ENCODE data around the gene CHRNB2.

Gene CHRNB2

DNA sequence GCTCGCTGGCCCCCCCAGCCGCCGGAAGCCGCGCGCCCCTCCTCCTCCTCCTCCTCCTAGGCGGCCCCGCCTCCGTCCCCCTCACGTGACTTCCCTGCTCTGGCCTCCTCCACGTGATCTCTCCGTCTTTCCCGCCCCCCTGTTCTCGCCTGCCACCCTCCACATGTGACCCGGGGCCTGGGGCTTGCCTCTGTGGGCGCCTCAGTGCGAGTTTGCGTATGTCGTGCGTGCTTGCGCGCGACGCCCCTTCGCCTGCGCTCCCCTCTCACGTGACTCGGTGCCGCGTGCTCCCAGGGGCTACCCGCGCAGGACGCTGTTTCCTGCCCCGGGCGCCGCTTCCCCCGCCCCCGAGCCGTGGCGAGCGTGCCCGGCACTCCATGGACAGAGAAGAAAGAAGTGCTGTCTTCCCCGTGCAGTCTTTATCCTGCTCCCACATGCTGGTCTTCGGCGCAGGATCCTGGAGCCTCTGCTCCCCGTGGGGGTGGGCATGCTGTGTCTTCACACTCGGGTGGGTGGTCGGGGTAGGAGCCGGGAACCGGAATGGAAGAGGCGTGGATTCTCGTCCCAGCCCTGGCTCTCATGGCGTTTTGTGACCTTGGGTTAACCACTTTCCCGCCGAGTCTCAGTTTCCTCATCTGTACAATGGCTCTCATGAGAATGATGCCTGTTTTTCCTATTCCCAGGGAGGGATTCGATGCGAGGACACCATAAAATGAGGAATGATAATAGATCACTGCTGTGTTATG lies 8.7 kb upstream of the CHRNB2 start (continued):
- TF ChIP-seq, protein P1, sequence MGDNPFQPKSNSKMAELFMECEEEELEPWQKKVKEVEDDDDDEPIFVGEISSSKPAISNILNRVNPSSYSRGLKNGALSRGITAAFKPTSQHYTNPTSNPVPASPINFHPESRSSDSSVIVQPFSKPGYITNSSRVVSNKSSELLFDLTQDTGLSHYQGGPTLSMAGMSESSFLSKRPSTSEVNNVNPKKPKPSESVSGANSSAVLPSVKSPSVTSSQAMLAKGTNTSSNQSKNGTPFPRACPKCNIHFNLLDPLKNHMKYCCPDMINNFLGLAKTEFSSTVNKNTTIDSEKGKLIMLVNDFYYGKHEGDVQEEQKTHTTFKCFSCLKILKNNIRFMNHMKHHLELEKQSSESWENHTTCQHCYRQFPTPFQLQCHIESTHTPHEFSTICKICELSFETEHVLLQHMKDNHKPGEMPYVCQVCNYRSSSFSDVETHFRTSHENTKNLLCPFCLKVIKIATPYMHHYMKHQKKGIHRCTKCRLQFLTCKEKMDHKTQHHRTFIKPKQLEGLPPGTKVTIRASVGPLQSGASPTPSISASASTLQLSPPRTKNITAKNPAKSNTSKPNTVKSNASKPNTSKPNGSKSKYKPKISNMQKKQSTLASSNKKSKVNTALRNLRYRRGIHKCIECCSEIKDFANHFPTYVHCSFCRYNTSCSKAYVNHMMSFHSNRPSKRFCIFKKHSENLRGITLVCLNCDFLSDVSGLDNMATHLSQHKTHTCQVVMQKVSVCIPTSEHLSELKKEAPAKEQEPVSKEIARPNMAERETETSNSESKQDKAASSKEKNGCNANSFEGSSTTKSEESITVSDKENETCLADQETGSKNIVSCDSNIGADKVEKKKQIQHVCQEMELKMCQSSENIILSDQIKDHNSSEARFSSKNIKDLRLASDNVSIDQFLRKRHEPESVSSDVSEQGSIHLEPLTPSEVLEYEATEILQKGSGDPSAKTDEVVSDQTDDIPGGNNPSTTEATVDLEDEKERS (tag by site-specific recombination; IDR thresholded peaks at IDR 0.05), result peak; percentile 8; the same call in 1 of the 2 replicates
- TF ChIP-seq, protein P2, sequence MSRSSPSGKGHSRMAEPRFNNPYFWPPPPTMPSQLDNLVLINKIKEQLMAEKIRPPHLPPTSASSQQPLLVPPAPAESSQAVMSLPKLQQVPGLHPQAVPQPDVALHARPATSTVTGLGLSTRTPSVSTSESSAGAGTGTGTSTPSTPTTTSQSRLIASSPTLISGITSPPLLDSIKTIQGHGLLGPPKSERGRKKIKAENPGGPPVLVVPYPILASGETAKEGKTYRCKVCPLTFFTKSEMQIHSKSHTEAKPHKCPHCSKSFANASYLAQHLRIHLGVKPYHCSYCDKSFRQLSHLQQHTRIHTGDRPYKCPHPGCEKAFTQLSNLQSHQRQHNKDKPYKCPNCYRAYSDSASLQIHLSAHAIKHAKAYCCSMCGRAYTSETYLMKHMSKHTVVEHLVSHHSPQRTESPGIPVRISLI (tag by site-specific recombination; IDR thresholded peaks at IDR 0.05), result no peak
- TF ChIP-seq, protein P3, sequence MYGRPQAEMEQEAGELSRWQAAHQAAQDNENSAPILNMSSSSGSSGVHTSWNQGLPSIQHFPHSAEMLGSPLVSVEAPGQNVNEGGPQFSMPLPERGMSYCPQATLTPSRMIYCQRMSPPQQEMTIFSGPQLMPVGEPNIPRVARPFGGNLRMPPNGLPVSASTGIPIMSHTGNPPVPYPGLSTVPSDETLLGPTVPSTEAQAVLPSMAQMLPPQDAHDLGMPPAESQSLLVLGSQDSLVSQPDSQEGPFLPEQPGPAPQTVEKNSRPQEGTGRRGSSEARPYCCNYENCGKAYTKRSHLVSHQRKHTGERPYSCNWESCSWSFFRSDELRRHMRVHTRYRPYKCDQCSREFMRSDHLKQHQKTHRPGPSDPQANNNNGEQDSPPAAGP (tag by site-specific recombination; IDR thresholded peaks at IDR 0.05), result peak; percentile 93
- TF ChIP-seq ZNF529 (tag by site-specific recombination; IDR thresholded peaks at IDR 0.05; ENCODE audit: insufficient replicate concordance), result no peak
- no peak for TF ChIP-seq ZNF292 (tag by site-specific recombination; IDR thresholded peaks at IDR 0.05; ENCODE audit: borderline replicate concordance, low read depth)
- no peak for TF ChIP-seq ZNF350 (tag by site-specific recombination; IDR thresholded peaks at IDR 0.05)
- TF ChIP-seq ZNF48 (tag by site-specific recombination; IDR thresholded peaks at IDR 0.05), result no peak
- no peak for TF ChIP-seq ZNF555 (tag by site-specific recombination; conservative IDR thresholded peaks at IDR 0.05)
- TF ChIP-seq YY2 (tag by site-specific recombination; IDR thresholded peaks at IDR 0.05), result peak; percentile 50; the same call in 1 of the 2 replicates
- peak; percentile 95 for TF ChIP-seq ZNF501 (tag by site-specific recombination; IDR thresholded peaks at IDR 0.05)
- TF ChIP-seq, protein P4, sequence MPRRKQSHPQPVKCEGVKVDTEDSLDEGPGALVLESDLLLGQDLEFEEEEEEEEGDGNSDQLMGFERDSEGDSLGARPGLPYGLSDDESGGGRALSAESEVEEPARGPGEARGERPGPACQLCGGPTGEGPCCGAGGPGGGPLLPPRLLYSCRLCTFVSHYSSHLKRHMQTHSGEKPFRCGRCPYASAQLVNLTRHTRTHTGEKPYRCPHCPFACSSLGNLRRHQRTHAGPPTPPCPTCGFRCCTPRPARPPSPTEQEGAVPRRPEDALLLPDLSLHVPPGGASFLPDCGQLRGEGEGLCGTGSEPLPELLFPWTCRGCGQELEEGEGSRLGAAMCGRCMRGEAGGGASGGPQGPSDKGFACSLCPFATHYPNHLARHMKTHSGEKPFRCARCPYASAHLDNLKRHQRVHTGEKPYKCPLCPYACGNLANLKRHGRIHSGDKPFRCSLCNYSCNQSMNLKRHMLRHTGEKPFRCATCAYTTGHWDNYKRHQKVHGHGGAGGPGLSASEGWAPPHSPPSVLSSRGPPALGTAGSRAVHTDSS (tag by site-specific recombination; IDR thresholded peaks at IDR 0.05), result peak; percentile 89
- no peak; the same call in 1 of the 2 replicates for TF ChIP-seq ZNF2 (tag by site-specific recombination; IDR thresholded peaks at IDR 0.05)
- TF ChIP-seq SCRT1 (tag by site-specific recombination; IDR thresholded peaks at IDR 0.05; ENCODE audit: borderline replicate concordance), result no peak
- peak; percentile 45 for TF ChIP-seq SETDB1 (IDR thresholded peaks at IDR 0.05; ENCODE audit: insufficient read length, low read length)
- no peak for TF ChIP-seq GFI1B (tag by site-specific recombination; IDR thresholded peaks at IDR 0.05)
- no peak for TF ChIP-seq HOXC10 (CRISPR knock-in tag; IDR thresholded peaks at IDR 0.05)
- TF ChIP-seq ZNF23 (tag by site-specific recombination; IDR thresholded peaks at IDR 0.05; ENCODE audit: borderline replicate concordance), result no peak
- TF ChIP-seq SP2 (tag by site-specific recombination; IDR thresholded peaks at IDR 0.05), result peak; percentile 98
- TF ChIP-seq HOXA7 (CRISPR knock-in tag; IDR thresholded peaks at IDR 0.05; ENCODE audit: borderline replicate concordance), result no peak
- TF ChIP-seq ZBTB1 (tag by site-specific recombination; IDR thresholded peaks at IDR 0.05), result no peak
- no peak for TF ChIP-seq MEIS1 (CRISPR knock-in tag; IDR thresholded peaks at IDR 0.05; ENCODE audit: borderline replicate concordance)
- TF ChIP-seq SALL2 (tag by site-specific recombination; IDR thresholded peaks at IDR 0.05; ENCODE audit: borderline replicate concordance), result no peak; the same call in 1 of the 2 replicates
- no peak for TF ChIP-seq ZNF791 (tag by site-specific recombination; IDR thresholded peaks at IDR 0.05)
- no peak for TF ChIP-seq ZNF114 (tag by site-specific recombination; IDR thresholded peaks at IDR 0.05)
- TF ChIP-seq, protein P5, sequence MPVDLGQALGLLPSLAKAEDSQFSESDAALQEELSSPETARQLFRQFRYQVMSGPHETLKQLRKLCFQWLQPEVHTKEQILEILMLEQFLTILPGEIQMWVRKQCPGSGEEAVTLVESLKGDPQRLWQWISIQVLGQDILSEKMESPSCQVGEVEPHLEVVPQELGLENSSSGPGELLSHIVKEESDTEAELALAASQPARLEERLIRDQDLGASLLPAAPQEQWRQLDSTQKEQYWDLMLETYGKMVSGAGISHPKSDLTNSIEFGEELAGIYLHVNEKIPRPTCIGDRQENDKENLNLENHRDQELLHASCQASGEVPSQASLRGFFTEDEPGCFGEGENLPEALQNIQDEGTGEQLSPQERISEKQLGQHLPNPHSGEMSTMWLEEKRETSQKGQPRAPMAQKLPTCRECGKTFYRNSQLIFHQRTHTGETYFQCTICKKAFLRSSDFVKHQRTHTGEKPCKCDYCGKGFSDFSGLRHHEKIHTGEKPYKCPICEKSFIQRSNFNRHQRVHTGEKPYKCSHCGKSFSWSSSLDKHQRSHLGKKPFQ (tag by site-specific recombination; IDR thresholded peaks at IDR 0.05), result peak; percentile 42
- TF ChIP-seq ZNF221 (tag by site-specific recombination; IDR thresholded peaks at IDR 0.05; ENCODE audit: borderline replicate concordance), result peak; percentile 52; the same call in 1 of the 2 replicates
- no peak for TF ChIP-seq ZNF585B (tag by site-specific recombination; IDR thresholded peaks at IDR 0.05)
- peak; percentile 98 for TF ChIP-seq GLIS2 (tag by site-specific recombination; IDR thresholded peaks at IDR 0.05)
- no peak for TF ChIP-seq ZNF571 (tag by site-specific recombination; IDR thresholded peaks at IDR 0.05)
- no peak for TF ChIP-seq ZNF37A (tag by site-specific recombination; IDR thresholded peaks at IDR 0.05)
- TF ChIP-seq ZNF624 (tag by site-specific recombination; IDR thresholded peaks at IDR 0.05), result no peak

All from HEK293 (cell line).